SK-N-SH (cell line): Measurements from ENCODE around the gene ARHGEF25. TPM values are rescaled to one million over a fixed set of nuclear protein-coding genes. Genes with fewer than 3 reads are reported as not detected.
A peak's percentile ranks its signal among the peaks of the same experiment; 100 is the strongest.

Source experiments
- CHD2 ChIP-seq: fragments of 150-350 bp; IDR thresholded peaks from 2 replicates; pipeline ENCODE4 v1.6.1; 2018; ENCODE audit warnings: low read length; ENCODE audit not compliant: partially characterized antibody
- ELF1 ChIP-seq: IDR thresholded peaks from 2 replicates; pipeline ENCODE4 v1.4.0; 2012
- FOXJ3 ChIP-seq: sonication (generic); formaldehyde crosslinking; IDR thresholded peaks from 2 replicates; pipeline ENCODE4 v1.5.1; 2020; ENCODE audit warnings: mild to moderate bottlenecking, missing genetic modification reagents
- GATA2 ChIP-seq: sonication (generic); formaldehyde crosslinking; IDR thresholded peaks from 2 replicates; pipeline ENCODE4 v1.5.0; 2020; ENCODE audit warnings: mild to moderate bottlenecking, missing genetic modification reagents
- IRF3 ChIP-seq: fragments of 150-350 bp; IDR thresholded peaks from 2 replicates; pipeline ENCODE4 v1.6.1; 2016; ENCODE audit warnings: mild to moderate bottlenecking, low read depth, low read length
- JUND ChIP-seq: IDR thresholded peaks from 2 replicates; pipeline ENCODE4 v1.4.0; 2012
- MEF2A ChIP-seq: IDR thresholded peaks from 2 replicates; pipeline ENCODE4 v1.4.0; 2012; ENCODE audit warnings: low read depth, borderline replicate concordance
- MXI1 ChIP-seq: IDR thresholded peaks from 2 replicates; pipeline ENCODE4 v1.6.1; 2012; ENCODE audit warnings: mild to moderate bottlenecking, low read depth, low read length, improper control_type of control experiment
- NRF1 ChIP-seq: IDR thresholded peaks from 2 replicates; pipeline ENCODE4 v1.6.1; 2012; ENCODE audit warnings: low read depth, mild to moderate bottlenecking, low read length
- POLR2AphosphoS5 ChIP-seq: IDR thresholded peaks from 2 replicates; pipeline ENCODE4 v1.6.1; 2012; ENCODE audit warnings: low read depth, low read length
- RAD21 ChIP-seq: IDR thresholded peaks from 2 replicates; pipeline ENCODE4 v1.6.1; 2012; ENCODE audit warnings: mild to moderate bottlenecking, low read length
- RCOR1 ChIP-seq: fragments of 150-350 bp; IDR thresholded peaks from 2 replicates; pipeline ENCODE4 v1.6.1; 2017; ENCODE audit warnings: antibody characterized with exemption, low read length
- RFX5 ChIP-seq: IDR thresholded peaks from 2 replicates; pipeline ENCODE4 v1.6.1; 2012; ENCODE audit warnings: mild to moderate bottlenecking, improper control_type of control experiment, low read length
- RXRA ChIP-seq: IDR thresholded peaks from 2 replicates; pipeline ENCODE4 v1.4.0; 2012; ENCODE audit warnings: low read depth, mild to moderate bottlenecking, borderline replicate concordance
- SIN3A ChIP-seq: IDR thresholded peaks from 2 replicates; pipeline ENCODE4 v1.6.1; 2012; ENCODE audit warnings: low read depth, mild to moderate bottlenecking, low read length, moderate library complexity, borderline replicate concordance
- SMC3 ChIP-seq: IDR thresholded peaks from 2 replicates; pipeline ENCODE4 v1.6.1; 2012; ENCODE audit warnings: low read depth, low read length, improper control_type of control experiment
- TAF1 ChIP-seq: IDR thresholded peaks from 2 replicates; pipeline ENCODE4 v1.6.1; 2012; ENCODE audit warnings: low read depth, mild to moderate bottlenecking, low read length, moderate library complexity, borderline replicate concordance
- TEAD4 ChIP-seq: IDR thresholded peaks from 2 replicates; pipeline ENCODE4 v1.4.0; 2012; ENCODE audit warnings: mild to moderate bottlenecking, borderline replicate concordance; ENCODE audit not compliant: insufficient read depth
- USF1 ChIP-seq: IDR thresholded peaks from 2 replicates; pipeline ENCODE4 v1.4.0; 2012; ENCODE audit warnings: low read depth, borderline replicate concordance
- USF2 ChIP-seq: fragments of 150-350 bp; IDR thresholded peaks from 2 replicates; pipeline ENCODE4 v1.6.1; 2017; ENCODE audit warnings: antibody characterized with exemption, low read length, low read depth, borderline replicate concordance
- polyA plus RNA-seq, 3 experiments: library from polyadenylated mRNA; depleted of rRNA; stranded (reverse); fragments of >200 nt; gene quantifications; 2 replicates each; pipeline ENCODE4 v1.2.3, GENCODE V29; 2012
- TF ChIP-seq, protein P1 (sequence below): IDR thresholded peaks from 2 replicates; pipeline ENCODE4; 2012
- TF ChIP-seq, protein P2 (sequence below): IDR thresholded peaks from 2 replicates; pipeline ENCODE4 v1.4.0; 2012; ENCODE audit warnings: low read depth, borderline replicate concordance

The ARHGEF25 gene
- polyA plus RNA-seq, 1 of the 3 experiments (the other 2 are of a cell fraction) = 48.1 TPM

DNA sequence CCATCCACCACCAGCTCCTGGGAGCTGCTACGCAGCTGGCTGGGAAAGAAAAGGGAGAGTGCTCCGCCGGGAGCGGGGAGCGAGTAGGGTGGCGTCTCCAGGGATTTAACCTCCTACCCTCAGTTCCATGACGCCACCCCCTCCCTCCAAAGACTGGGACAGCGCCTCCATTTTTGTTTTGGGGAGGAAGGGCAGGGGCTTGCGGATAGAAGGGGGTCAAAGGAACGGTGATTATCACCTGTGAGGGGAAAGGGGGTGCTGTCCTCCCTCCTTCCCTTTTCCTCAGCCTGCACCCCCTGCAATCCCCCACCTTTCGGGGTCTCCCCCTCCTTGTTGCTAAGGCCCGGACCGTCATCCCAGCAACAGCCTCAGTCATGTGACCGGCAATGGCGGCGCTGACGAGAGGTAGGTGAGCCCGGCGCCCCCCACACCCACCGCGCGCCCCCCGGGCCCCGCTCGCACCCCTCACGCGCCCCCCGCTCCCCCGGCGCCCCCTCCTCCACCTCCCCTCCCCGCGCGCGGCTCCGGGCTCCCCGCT lies 6.7 kb upstream of the ARHGEF25 start, which contains the start of gene DTX3 (continued):
- TF ChIP-seq RCOR1 (no peak), GATA2 (CRISPR knock-in tag) (no peak), TEAD4 (no peak), ELF1 (no peak), RFX5 (peak; percentile 12; the same call in 1 of the 2 replicates), USF2 (no peak), SMC3 (no peak), RXRA (no peak), IRF3 (no peak), FOXJ3 (no peak), NRF1 (no peak), JUND (no peak), USF1 (peak; percentile 92), MXI1 (no peak), RAD21 (no peak), CHD2 (peak; percentile 22), SIN3A (0 out of 2 replicates have a peak, but pooled peaks have one; percentile 4), POLR2AphosphoS5 (no peak), MEF2A (no peak), TAF1 (no peak)
- TF ChIP-seq, protein P1, sequence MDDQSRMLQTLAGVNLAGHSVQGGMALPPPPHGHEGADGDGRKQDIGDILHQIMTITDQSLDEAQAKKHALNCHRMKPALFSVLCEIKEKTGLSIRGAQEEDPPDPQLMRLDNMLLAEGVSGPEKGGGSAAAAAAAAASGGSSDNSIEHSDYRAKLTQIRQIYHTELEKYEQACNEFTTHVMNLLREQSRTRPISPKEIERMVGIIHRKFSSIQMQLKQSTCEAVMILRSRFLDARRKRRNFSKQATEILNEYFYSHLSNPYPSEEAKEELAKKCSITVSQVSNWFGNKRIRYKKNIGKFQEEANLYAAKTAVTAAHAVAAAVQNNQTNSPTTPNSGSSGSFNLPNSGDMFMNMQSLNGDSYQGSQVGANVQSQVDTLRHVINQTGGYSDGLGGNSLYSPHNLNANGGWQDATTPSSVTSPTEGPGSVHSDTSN = no peak
- TF ChIP-seq, protein P2, sequence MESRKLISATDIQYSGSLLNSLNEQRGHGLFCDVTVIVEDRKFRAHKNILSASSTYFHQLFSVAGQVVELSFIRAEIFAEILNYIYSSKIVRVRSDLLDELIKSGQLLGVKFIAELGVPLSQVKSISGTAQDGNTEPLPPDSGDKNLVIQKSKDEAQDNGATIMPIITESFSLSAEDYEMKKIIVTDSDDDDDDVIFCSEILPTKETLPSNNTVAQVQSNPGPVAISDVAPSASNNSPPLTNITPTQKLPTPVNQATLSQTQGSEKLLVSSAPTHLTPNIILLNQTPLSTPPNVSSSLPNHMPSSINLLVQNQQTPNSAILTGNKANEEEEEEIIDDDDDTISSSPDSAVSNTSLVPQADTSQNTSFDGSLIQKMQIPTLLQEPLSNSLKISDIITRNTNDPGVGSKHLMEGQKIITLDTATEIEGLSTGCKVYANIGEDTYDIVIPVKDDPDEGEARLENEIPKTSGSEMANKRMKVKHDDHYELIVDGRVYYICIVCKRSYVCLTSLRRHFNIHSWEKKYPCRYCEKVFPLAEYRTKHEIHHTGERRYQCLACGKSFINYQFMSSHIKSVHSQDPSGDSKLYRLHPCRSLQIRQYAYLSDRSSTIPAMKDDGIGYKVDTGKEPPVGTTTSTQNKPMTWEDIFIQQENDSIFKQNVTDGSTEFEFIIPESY = no peak
